NCI-H2171 treated with DMSO at 0.1 percent for 48 hours (cell line): ENCODE measurements around the gene LIPC.

Experiments used
- DNase-seq: peaks from one replicate; lab custom pipeline; 2025; lab: John Stamatoyannopoulos, UW

Gene LIPC

DNA sequence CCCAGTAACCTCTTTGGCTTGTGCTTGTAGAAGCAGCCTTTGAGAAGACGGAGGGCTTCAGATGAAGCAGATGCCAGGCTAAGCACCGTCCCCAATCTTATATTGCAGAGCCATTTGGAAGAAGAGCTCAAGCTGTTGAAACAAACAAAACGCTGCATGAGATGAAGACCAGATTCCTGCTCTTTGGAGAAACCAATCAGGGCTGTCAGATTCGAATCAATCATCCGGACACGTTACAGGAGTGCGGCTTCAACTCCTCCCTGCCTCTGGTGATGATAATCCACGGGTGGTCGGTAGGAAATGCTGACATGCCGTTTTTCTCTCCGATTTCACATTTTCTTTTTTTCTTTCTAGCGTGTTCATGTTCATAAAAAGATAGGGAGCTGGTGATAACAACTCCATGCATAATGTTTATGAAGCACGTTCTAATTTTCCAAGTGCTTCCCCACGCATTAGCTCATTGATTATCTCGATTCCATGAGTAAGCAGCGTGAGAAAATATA is 106.5 kb downstream of the LIPC start:
- no peak for DNase-seq

DNA sequence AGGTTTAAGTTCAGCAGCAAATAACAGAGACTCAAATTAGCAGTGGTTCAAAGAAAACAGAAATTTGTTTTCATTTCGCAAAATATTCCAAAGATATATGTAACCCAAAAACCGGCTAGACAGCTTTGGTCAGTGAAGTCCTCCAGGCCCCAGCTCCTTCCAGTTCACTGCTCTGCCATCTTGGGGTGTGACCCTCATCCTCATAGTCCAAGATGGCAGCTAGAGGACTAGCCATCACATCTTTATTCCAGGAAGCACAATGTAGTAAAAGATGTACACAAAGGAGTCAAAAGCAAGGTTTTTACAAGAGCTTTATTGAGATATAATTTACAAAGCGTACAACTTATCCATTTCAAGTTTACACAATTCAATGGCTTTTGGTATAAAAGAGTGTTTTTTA is 107.1 kb downstream of the LIPC start:
- DNase-seq: no peak

- no peak for DNase-seq
Observed at GRCh38 chr15:58539548-58539947, 107.8 kb downstream of the LIPC start.

DNA sequence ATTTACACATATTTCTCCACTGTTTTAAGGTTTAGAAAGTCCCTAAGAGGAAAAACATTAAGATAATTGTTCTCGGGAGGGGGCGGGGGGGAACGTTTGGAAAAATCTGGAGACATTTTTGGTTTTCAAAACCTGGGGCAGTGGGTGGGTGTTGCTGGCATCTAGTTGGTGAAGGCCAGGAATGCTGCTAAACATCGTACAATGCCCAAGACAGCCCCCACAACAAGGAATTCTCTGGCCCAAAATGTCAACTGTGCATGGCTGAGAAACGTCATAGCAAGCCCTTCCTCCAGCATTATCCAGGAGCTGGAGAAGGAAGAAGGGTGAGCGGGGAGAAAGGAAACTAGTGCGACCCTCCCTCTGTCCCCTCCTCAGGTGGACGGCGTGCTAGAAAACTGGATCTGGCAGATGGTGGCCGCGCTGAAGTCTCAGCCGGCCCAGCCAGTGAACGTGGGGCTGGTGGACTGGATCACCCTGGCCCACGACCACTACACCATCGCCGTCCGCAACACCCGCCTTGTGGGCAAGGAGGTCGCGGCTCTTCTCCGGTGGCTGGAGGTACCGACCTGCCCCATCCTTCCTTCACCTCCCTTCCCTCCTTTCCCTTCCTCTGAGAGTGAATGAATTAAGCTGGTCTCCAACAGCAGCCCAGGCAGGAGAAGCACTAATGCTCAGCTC is 109.8 kb downstream of the LIPC start:
- no peak for DNase-seq

DNA sequence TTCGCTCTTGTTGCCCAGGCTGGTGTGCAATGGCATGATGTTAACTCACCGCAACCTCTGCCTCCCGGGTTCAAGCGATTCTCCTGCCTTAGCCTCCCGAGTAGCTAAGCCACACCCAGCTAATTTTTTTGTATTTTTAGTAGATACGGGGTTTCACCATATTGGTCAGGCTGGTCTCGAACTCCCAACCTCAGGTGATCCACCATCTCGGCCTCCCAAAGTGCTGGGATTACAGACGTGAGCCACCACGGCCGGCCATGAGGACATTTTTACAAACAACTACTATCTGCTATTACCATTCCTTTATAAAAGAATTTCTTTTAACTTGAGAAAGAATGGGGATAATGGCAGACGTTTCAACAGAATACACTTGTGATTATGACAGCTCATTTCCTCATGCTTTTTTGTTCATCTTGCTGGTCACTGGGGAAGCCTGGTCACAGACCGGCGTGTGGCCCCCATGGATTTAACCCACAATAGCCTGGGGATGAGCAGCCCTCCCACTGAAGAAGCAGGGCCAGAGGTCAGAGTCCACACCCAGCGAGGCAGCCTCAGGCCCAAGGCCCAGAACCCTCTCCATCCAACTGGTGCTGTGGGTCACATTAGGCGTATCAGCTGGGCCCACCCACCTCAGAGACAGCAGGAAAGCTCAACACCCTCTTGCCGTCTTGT is 112.0 kb downstream of the LIPC start:
- no peak for DNase-seq

GRCh38 chr15:58544756-58545155 is 113.0 kb downstream of the LIPC start:
- peak; percentile 93 for DNase-seq

DNA sequence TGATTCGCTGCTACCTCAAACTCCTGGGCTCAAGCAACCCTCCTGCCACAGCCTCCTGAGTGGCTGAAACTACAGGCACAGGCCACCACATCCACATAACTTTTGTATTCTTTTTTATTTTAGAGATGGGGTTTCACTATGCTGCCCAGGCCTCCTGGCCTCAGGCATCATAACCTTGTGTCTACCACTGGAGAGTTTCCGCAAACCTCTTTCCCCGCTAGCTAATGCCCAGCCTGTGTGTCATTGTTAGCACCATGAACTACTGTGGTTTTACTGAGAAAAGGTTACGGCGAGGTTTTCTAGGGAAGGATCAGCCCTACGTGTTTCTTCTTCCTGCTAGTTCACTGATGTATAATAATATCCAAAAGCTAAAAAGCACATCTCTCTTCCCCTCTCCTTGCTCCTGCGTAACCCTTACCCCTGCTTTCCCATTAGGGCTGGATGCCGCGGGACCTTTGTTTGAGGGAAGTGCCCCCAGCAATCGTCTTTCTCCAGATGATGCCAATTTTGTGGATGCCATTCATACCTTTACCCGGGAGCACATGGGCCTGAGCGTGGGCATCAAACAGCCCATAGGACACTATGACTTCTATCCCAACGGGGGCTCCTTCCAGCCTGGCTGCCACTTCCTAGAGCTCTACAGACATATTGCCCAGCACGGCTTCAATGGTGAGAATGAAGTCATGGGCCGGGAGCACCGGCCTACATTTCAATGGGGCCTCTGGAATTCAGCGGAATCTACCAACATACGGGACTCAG is 113.7 kb downstream of the LIPC start:
- no peak for DNase-seq

DNA sequence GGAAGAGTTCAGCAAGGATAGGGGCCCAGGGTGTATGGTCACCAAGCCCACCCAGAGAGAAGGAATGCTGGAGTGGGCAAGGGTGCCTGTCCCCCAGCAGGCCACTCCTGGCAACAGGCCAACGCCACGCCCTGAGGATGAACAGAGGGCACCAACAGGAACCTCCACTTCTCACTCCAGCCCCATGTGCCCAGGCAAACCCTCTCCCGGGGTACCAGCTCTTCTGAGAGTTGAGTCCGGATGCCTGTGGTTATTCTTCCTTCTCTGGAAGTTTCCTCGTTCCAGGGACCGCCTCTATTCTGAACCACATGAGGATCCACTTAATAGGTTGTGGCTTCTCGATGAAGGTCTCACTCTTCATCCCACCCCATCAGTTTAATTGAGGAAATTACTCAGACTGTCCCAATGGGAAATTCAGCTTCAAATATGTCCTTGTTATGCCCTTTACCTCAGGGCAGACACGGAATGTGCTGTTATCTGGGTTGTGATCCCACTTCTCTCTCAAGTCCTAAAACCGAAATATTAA is 114.3 kb downstream of the LIPC start:
- DNase-seq: no peak

GRCh38 chr15:58546635-58547627 is 115.1 kb downstream of the LIPC start:
- no peak for DNase-seq

DNA sequence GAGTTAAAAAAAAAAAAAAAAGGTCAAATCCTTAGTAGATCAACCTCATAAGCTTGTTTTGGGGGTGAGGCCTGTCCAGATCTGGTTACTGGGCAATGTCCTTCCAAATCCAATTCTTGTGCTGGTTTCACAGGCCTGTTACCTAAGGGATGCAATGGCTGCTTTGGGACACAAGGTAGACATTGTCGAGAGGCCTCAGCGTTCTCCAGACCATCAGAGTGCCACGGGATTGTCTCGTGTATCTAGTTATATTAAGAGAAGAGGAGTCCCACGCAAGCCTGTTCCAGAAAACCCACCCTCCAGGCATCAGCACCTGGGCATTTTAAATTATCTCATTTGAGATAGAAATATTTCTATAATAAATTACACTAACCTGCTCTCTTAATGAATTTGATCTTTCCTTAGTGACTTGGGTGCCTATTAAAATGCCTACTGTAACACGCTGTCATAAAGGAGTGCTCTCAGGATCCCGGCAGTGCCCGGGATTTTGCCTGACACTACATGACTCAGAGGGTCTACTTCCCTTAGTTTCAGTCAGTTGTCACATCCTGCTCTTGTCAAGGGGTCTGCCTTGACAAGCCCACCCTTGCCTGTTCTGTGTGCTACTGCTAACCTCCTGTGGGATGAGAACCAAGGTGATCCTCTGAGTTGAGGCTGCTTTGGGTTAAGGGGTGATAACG is 116.0 kb downstream of the LIPC start:
- DNase-seq: no peak

GRCh38 chr15:58548308-58549012 is 116.7 kb downstream of the LIPC start:
- no peak for DNase-seq

DNA sequence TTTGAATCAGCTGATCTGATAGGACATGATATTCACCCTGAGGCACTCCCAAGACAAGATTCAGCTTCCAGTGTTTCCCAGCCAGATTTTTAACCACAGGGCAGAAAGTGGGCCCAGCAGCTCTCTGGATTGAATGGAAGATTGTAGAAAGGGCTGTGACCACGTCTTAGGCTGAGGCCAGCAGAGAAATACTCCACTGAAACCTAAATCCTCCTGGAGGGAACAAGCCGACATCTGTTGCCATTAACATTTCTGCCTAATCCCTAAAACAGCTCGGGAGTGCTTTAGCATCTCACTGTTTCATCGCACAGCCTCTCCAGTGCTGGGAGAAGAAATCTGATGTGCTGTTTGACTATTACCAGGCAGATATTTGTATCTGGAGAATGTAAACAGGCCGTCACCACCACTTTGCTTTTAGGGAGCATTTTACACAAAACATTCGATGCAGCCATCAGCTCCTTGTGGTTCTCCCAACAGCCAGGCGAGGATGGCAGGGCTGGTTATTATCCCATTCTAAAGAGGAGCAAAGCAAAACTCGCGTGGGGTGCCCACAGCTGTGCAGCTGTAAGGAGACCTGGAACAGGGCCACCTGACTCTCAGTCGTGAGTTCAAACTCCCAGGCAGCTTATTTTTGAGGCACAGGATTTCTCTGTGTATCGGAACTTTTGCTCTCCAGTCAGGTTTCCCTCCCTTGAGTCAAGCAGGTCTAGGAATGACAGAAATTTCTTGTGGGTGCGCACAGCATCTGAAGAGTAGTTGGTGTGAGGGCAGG is 117.4 kb downstream of the LIPC start:
- DNase-seq: peak; percentile 75

DNA sequence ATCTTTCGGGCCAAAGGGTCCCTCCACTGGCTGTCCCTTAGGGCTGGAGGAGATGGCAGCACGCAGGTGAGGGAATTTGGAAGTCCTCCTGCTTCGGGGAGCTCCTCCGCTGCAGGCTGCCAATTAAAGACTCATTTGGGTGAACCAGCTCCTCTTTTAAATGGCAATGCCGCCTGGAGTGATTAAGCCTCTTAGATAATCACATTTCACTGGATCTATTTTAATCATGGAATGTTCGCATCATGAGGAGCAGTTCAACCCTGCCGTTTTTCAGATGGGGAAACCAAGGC is 117.9 kb downstream of the LIPC start:
- no peak for DNase-seq

DNA sequence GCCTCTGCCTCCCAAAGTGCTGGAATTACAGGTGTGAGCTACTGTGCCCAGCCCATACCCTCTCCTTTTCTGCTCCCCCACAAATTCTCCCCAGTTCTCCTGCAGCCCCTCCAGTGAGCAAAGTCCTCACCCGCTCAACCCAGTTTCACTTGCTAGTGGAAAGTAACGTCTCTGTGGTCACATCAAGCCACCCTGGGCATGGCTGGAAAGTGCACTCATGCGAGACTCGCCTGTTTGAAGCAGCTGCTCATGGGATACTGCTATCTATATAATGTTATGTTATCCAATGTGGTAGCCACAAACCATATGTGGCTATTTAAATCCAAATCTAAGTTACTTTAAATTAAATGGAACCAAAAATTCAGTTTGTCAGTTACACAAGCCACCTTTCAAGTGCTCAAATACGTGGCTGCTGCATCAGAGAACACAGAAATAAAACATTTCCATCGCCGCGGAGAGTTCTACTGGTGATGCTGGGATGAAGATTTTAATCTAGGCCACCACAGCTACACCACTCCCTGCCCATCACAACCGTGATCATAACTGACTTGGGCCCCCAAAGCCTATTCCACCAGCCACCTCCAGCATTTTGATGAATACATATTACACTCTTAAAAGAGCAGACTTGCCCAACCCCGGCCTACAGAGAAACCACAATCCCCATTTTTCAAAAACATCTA is 119.4 kb downstream of the LIPC start:
- no peak for DNase-seq

GRCh38 chr15:58551764-58552504 is 120.1 kb downstream of the LIPC start:
- no peak for DNase-seq

DNA sequence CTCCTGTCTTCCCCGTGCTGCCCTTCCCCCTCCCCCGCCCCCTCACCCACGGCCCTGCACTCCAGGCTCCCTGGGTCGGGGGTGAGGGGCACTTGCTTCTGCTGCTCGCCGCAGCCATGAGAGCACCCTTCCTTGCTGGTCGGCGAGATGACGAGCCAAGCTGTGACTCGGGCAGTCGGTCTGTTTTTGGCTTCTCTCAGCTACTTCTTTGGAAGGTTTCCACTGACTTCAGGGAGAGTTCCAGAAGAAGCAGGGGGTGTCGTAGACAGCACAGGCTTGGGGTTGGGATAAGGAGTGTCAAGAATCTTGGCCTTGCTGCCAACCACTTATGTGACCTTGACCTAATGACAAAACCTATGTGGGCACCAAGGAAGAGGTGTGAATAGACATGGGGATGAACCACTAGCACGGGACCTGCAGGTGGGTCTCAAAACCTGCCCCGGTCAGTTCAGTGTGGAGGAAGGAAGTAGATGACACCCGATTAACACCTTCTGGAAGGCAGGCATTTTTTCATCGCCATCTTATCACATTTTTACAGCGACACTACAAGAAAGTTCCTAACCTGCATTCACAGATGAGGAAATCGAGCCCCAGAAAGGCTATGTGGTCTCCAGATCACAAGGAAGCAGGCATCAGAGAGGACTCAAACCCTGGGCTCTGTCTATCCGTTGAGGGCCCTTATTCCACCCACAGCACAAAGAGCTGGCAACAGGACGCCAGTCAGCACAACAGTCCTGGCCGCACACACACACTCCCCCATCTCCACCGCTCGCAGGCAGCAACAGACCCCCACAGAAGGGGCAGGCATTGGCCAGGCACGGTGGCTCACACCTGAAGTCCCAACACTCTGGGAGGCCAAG is 120.9 kb downstream of the LIPC start:
- DNase-seq: no peak

GRCh38 chr15:58553365-58553918 is 121.7 kb downstream of the LIPC start:
- no peak for DNase-seq
